GM19397 (cell line): ENCODE data around the gene CBLN1.
"Not testable (repeated sequence)": the region's sequence is repeated elsewhere in the genome, so short reads cannot be mapped to it uniquely, and the experiment has no call there.

Experiments
- ATAC-seq: cut with Tn5 transposase; IDR thresholded peaks from one replicate; pipeline ENCODE4 v1.9.1; 2021; ENCODE audit warnings: mild to moderate bottlenecking, moderate library complexity; ENCODE audit not compliant: unreplicated experiment

CBLN1 gene

DNA sequence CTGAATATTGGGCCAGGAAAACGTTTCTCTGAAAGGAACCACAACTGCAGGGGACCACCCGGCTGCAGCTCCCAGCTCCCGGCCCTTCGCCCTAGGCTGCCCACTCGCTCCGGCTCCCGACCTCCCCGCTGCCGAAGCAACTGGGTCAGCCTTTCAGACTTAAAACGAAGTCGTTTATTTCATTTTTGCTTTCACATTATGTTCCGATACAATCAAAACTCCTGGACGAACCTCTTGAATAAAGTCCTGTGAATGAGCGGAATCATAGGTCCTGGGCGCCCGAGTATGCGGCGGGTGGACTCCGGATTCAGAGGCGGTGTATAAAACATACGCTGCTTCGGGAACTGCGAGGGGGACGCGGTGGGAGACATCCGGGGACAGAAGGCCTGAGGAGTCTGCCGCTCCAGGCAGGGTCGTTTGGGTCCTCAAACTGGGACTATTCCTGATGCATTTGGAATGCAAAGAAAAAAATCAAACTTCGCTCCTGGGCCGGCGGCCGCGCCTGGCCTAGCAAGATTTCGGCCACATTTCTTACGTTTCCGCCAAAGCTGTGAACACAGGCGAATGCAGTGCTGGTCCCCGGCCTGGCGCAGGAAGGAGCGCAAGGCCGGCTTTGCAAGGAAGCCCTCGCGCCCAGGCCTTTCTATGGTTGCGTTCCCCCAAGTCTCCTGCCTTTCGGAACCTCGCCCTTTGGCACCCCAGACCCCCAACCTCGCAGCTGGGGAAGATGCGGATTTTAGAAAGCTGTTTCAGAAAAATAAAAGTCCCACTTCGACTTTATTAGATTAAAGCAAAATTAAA, 3.7 kb downstream of the CBLN1 start:
- no peak for ATAC-seq

DNA sequence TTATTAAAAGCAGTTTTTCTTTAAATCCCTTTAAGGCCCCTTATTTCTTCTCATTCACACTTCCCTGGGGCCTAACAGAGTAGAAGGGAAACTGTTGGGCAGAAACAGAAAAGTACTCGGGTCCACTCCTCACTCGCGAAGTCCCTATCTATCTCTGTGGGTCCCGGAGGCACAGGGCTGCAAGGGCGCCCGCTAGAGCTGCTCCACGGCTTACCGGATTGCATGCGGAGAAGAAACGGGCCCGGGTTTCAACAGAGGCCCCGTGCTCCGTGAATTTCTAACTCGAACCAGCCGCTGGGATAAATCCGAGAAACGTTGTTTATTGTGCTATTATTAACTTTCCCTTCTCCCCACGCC, 4.3 kb downstream of the CBLN1 start:
- no peak for ATAC-seq

DNA sequence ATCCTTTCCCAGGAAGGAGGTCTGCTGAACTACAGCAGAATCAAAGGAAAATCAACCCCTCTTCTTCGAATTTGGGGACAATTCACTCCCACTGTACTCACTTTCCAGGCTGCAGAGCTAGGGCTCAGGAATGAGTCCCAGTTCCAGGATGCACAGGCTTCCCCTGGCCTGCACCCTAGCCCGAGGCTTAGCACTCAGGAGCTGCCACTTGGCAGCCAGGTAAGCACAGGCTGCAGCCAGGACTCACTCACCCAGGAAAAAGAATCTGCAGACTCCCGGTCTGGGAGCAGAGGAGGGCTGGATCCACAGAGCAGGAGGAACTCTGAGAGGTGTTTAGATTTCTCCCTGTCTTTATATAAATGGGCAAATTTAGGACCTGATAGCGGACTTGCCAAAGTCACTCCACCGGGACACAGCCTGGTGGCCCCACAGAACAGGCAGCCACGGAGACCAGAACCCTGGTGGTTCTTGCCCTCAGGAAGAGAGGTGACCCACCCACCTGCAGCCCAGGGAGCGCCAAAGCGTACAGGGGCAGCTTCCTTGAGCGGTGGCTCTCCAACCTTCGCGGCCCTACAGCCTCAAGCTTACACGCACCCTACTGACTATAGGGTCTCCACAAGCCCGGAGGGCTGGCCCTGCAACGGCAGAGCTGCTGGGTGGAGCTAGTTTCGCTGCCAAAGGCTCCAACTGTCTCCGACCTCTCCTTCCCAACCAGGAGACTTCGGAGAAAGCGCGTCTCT, 4.8 kb downstream of the CBLN1 start:
- ATAC-seq = no peak

DNA sequence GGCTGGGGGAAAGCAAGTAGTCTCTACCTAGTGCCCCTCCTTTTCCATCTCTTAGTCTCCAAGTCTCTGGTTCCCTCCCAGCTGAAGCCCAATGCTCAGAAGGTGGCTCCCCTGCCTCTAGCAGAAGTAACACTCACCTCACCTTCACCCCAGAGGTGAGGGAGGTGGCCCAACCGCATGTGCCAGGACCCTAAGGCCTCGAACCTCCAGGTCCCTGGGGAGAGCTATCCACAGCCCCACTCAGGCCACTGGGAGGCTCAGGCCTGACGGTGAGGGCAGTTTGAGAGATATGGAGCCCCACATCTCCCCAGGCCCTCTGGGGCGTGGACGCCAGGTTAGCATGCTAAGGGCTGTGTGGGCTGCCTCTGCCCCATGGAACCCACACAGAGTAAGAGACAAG, 5.8 kb downstream of the CBLN1 start:
- no peak for ATAC-seq

DNA sequence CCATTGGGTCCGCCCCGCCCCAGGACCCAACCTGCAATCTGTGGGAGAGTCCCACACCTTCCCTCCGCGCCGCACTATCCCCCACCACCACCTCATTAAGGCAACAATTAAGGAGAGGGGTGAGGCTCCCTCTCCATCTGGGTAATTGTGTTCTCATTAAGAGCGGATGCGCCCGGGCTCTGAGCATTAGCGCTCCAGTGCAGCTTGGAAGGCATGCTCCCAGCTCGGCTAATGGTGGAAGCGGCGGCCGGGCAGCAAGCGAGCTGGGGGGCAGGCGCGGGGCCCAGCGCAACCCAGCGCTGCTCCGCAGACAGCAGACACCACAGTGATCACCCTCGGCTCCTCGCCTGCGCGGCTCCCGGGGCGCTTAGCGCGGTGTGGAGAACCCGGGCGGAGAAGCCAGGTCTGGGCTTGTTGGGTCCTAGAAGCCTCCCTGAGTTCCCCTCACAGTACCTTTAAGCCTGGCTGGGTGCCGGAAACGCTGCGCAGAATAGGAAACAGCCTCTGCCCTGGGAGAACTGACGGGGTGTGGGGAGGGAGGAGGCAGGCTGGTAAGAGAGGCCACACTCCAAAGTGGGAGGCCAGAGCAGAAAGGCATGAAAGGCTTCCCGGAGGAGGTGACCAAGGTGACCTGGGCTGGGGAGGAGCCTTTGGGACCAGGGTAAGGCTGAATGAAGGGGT, 6.4 kb downstream of the CBLN1 start:
- no peak for ATAC-seq

DNA sequence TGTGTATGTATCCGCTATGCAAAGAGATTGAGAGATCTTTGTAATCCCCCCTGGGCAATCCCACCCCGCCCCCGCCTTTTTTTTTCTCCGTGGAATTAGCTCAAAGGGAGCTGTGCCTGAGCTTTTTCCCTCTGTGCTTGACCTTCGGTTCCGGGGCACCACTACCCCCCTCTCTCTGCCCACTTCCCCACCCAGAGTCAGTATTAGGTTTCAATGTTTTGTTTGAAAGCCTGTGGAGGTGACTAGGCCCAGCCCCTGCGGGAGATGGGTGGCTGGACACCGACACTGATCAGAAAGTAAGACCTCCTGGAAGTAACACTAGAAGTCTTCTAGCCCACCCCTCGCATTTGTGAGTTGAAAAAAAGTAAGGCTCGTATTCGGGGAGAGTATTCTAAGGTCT, 7.0 kb downstream of the CBLN1 start:
- no peak for ATAC-seq

DNA sequence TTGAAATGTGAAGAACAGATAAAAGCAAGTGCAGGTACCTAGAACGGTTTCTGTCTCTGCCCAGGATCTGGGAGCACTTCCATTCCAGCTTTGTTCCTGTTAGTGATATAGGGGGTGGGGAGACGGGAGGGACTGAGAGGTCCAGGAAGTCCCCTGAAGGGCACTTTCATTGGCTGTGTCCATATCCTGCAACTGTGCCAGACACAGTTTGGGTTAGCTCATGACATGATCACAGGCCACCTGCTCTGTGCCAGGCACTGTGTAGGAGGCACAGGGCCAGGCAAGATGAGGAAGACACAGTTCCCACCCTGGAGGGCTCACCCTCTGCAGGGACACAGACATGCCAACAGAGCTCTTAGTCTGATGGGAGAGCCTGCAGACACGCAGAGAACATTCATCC, 7.9 kb downstream of the CBLN1 start:
- no peak for ATAC-seq

DNA sequence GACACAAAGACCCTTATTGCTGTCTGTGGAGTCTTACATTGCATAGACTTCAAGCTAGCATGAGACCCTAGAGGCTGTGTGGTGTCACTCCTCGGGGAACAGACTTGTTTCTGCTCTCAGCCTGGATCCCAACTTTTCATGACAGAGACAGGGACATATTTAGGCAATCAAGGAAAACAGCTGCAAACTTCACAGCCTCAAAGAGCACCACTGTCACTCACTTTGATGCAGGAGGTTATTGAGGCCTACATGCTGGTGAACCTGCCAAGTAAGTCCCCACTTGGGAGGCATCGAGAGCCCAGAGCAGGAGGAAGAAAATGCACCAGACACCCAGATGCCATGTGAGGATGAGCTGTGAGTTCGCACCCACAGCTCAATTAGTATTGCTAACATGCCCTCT, 10.3 kb downstream of the CBLN1 start:
- no peak for ATAC-seq

DNA sequence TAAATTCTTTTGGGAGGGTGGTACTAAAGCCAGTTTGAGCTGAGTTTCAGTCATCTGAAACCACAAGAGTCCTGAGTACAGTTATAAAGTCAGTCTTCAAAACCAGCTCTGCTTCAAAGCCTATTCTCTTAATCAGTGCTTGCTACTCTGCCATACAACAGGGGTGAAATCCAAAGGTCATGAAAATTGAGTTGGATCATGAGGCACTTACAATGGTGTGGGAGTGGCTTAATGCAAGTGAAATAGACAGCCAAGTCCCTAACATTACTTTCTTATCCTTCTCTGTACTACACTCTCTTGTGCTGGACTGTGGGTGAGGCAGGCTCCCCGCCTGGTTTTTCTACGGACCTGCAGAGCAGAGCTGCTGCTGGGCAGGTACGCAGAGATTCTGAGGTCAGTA, 12.4 kb downstream of the CBLN1 start:
- no peak for ATAC-seq

DNA sequence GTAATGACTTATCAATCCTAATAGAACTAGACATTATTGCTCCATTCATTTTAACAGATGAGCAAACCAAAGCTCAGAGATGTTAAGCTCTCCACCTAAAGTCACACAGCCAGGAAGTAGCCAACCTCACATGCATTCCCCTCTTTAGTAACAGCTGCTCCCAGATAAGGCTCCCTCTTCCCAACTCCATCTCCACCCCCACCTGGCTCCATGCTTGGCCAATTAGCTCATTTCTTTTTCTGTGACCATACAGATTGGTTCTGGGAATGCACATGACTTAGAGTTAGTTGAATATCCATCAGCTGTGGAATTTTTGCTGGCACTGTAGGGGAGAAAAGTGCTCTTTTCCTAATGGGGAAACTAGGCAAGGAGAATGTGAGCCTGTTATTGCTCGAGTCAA, 13.0 kb downstream of the CBLN1 start:
- ATAC-seq = no peak

DNA sequence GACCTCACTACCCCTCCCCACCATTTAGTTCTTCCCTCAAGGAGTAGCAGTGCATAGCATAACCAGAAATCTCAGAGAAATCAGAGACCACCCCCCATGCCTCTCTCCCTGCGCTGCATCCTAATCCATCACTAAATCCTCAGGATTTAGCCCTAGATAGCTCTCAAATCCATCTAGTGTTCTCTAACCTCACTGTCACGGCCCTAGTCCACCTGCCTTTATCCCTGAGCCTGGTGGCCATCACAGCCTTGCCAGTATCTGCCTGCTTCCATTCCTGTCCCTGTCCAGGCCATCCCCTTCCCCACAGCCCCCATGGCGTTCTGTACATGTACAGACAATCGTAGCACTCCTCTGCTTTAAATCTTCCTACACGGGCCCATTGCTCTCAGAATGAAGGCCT, 19.1 kb downstream of the CBLN1 start:
- ATAC-seq = no peak

DNA sequence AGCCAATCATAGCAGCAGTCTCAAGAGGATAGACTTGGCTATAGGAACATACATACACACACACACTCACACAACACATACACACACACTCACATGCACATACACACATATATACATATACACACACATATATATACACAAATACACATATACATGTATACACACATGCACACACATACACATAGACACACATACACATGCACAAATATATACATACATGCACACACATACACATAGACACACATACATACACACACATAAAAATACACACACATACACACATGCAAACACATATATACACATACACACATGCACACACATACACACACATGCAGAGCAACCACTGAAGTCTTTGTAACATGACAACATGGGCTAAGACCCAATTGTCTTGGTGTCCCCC, 19.7 kb downstream of the CBLN1 start:
- ATAC-seq = no peak

DNA sequence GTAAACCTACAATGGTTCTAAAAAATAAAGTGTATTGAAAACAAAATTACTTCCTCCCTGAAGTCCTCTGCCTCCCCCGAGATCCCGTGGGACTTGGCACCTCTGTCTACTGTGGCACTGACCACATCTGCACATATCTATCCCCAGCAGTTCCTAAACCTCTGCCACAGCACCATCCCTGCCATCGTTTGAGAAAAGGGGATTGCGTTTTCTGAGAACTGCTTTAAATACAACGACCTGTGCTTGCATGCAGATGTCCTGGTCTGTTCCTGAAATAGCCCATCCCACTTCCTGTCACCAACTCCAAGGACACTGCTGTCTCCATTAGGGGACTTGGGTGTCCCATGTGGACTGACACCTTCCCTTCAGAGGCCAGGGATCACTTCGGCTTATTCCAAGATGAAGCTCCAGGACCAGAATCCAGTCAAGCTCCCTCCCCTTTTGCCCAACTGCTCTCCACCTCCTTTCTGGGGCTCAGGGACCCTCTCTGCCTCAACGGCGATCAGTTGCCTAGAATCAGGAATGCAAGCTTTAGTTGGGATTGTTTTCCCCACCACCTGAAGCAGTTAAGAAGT, 20.6 kb downstream of the CBLN1 start:
- no peak for ATAC-seq

DNA sequence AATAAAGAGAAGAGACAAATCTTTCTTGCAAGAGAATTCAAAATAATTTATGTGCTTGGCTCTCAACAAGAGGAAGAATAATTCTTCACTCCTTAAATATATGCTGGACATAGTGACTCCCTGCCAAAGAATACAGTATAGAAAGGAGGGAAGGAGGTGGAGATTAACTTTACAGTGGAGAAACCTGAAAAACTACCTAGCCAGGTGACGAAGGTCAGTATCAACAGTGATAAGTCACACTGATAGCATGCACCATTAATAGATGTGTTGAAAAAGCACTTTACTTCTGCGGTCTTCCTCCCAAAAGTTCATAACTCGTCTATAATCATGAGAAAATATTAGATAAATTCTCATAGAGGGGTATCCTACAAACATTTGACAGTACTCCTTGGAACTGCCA, 21.4 kb downstream of the CBLN1 start:
- ATAC-seq = no peak

DNA sequence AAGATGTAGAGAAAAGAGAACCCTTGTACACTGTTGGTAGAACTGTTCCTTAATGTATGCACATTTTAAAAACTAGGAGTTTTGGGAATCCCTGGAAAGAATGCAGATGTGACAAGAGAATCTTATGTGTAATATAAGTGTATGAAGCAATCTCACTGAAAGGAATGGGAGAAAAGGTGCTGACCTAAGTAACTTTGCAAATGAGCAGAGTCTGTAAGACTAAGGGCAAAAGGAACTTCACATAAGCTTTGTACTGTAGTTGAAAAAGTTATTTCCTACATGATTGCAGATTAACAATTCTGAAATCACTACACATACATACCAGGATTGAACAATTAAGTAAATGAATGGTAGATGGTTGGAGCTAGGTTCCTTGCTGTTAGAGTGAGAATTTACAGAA, 22.3 kb downstream of the CBLN1 start:
- ATAC-seq = no peak

DNA sequence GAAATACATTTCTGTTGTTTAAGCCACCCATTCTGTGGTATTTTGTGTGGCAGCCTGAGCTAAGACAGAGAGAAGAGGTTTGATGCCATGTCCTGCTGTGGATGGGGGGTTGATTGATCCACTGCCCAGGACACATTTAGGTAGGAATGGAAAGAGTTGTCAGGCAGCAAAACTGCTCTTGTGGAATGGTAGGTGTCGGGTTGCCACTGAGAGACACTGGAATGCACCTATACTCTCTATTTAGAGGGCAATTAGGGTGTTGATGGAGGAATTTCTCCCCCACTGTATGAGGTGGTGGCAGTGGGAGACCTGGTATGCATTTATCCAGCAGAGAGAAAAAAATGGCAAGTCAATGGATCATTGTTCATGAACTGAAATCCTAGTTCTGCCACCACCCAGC, 30.9 kb downstream of the CBLN1 start:
- ATAC-seq = no peak

DNA sequence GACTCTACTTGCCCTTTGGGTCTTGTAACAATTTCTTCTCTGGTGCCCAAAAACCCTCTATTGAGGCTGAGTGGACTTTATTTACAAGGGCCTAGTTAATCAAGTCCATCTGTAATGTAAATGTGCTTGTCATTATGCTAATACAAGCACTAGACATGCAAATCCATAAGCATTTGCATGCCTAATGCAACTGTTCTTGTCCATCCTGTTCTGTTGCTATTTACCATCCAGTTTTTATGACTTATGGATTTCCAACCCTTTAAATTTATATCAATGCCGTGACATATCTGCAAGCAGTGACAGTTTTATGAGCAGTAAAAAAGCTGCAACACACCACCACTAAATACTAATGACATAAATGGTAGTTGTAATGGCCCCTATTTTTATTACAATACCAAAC, 33.4 kb downstream of the CBLN1 start:
- ATAC-seq = no peak

DNA sequence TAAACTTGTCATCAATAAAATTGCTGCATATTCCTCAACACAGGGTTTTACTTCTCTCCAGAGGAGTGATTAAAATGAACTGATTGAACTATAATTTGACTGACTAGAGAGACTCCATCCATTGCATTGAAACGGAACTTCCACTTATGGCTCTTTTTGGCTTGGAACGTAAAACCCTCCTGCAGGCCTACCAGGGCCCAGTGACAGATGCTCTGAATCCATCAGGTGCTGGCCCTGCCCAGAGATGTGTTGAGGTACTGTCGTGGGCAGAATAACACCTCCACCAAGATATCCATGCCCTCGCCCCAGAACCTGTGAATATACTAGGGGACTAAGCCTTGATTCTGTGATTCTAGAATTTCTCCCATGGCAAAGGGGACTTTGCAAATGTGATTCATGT, 45.4 kb downstream of the CBLN1 start:
- ATAC-seq = no peak

DNA sequence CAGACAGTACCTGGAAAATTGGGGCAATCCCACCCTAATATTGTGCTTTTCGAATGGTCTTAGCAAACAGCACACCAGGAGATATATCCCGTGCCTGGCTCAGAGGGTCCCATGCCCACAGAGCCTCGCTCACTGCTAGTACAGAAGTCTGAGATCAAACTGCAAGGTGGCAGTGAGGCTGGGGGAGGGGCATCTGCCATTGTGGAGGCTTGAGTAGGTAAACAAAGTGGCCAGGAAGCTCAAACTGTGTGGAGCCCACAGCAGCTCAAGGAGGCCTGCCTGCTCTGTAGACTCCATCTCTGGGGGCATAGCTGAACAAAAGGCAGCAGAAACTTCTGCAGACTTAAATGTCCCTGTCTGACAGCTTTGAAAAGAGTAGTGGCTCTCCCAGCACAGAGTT, 53.3 kb downstream of the CBLN1 start:
- ATAC-seq = not testable (repeated sequence)
